ENCODE measurements around the gene SLC16A10.
"Not testable (repeated sequence)": the region's sequence is repeated elsewhere in the genome, so short reads cannot be mapped to it uniquely, and the experiment has no call there.

Gene SLC16A10

DNA sequence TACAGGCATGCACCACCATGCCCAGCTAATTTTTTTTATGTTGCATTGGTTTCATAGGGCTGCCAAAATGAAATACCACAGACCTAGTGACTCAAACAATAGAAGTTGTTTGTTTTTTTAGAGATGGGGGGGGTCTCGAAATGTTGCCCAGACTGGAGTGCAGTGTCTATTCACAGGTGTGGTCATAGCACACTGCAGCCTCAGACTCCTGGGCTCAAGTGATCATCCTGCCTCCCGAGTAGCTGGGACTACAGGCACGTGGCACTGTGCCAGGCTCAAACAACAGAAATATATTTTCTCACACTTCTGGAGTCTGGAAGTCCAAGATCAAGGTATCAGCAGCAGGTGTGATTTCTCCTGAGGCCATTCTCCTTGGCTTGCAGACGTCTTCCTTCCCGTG, 6.6 kb upstream of the SLC16A10 start:
- Mint-ChIP-seq H3K9me3 (no peaks in the 10 kb centered on the region), H3K36me3 (ENCODE audit: low read depth) (no peaks in the 10 kb centered on the region), H3K4me3 (no peak overlapping the region), H3K4me1 (no peaks in the 10 kb centered on the region), H3K27me3 (ENCODE audit: low read depth) (peaks cover 4% of the 10 kb centered on the region), H3K27ac (no peak overlapping the region)
- TF ChIP-seq, protein P1, sequence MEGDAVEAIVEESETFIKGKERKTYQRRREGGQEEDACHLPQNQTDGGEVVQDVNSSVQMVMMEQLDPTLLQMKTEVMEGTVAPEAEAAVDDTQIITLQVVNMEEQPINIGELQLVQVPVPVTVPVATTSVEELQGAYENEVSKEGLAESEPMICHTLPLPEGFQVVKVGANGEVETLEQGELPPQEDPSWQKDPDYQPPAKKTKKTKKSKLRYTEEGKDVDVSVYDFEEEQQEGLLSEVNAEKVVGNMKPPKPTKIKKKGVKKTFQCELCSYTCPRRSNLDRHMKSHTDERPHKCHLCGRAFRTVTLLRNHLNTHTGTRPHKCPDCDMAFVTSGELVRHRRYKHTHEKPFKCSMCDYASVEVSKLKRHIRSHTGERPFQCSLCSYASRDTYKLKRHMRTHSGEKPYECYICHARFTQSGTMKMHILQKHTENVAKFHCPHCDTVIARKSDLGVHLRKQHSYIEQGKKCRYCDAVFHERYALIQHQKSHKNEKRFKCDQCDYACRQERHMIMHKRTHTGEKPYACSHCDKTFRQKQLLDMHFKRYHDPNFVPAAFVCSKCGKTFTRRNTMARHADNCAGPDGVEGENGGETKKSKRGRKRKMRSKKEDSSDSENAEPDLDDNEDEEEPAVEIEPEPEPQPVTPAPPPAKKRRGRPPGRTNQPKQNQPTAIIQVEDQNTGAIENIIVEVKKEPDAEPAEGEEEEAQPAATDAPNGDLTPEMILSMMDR (IDR thresholded peaks at IDR 0.05; ENCODE audit: unreplicated experiment in 3 of 3), result no peak

DNA sequence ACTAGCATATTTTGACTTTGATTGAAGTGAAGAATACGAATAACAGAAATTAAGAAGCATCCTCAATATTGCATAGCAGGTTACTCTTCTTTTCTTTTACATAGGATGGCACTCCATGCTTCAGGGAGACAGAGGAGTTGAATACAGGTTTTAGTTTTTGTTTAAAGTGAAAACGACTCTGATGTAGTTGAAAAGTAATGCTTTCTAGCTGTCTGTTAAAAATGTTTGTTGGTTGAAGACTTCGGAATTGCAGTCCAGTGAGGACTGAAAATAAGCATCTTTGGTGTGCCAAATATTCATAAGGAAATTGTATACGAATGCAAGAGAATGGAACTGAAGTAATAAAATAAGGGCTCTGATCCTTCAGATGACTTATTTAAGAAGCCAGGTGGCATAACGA, 618 bp upstream of the SLC16A10 start:
- peak overlapping the region; percentile 77 to 91 (median 86) for H3K4me3 Mint-ChIP-seq
- H3K9me3 Mint-ChIP-seq, result no peaks in the 10 kb centered on the region
- H3K27me3 Mint-ChIP-seq (ENCODE audit: low read depth), result peaks cover 47% of the 10 kb centered on the region
- no peaks in the 10 kb centered on the region for H3K36me3 Mint-ChIP-seq (ENCODE audit: low read depth)
- peaks cover 16% of the 10 kb centered on the region for H3K4me1 Mint-ChIP-seq
- peak overlapping the region in 1 of 3 experiments; percentile 27 for H3K27ac Mint-ChIP-seq
- TF ChIP-seq, protein P1 (IDR thresholded peaks at IDR 0.05; ENCODE audit: unreplicated experiment in 3 of 3), result no peak

DNA sequence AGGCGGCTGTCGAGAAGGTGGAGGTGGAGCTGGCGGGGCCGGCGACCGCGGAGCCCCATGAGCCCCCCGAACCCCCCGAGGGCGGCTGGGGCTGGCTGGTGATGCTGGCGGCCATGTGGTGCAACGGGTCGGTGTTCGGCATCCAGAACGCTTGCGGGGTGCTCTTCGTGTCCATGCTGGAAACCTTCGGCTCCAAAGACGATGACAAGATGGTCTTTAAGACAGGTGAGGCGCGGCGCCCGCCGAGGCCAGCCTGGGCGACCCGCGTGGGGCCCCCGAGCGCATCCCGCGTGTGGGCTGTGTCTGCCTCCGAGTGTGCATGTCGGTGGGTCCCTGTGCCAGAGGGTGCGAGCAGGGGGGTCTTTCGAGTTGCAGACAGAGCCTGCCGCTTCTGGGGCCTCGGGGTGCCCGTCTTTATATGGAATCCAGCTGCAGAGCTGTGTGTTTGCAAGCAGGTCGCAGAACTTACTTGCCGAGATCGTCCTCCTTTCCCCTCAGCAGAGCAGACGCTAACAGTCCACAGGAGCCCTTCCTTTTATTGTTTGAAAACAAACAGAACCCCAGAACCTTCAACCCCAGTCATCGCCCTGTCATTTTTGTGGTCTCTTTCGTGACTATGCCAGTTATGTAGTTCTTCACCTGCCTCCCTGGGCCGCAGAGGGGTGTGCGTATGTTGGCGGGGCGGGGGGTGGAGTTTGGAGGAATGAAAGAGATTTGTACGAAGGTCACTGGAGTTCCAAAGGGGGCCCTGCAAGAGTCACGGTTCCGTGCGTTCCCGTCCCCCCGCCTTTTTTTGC, 766 bp downstream of the SLC16A10 start:
- Mint-ChIP-seq H3K4me1 (peaks cover 16% of the 10 kb centered on the region), H3K36me3 (ENCODE audit: low read depth) (no peaks in the 10 kb centered on the region), H3K9me3 (no peaks in the 10 kb centered on the region), H3K4me3 (peak overlapping the region; percentile 83 to 95 (median 90)), H3K27ac (peak overlapping the region in 2 of 3 experiments; percentile 20 to 43), H3K27me3 (ENCODE audit: low read depth) (peaks cover 49% of the 10 kb centered on the region)
- TF ChIP-seq, protein P1 (IDR thresholded peaks at IDR 0.05; ENCODE audit: unreplicated experiment in 3 of 3), result no peak

- Mint-ChIP-seq H3K4me3 (peak overlapping the region; percentile 83 to 95 (median 90)), H3K27me3 (ENCODE audit: low read depth) (peaks cover 49% of the 10 kb centered on the region), H3K9me3 (no peaks in the 10 kb centered on the region), H3K27ac (peak overlapping the region in 2 of 3 experiments; percentile 20 to 43), H3K4me1 (peaks cover 16% of the 10 kb centered on the region), H3K36me3 (ENCODE audit: low read depth) (no peaks in the 10 kb centered on the region)
- TF ChIP-seq, protein P1 (IDR thresholded peaks at IDR 0.05; ENCODE audit: unreplicated experiment in 3 of 3), result no peak
These were observed 1.3 kb downstream of the SLC16A10 start for GRCh38 chr6:111088668-111089003.

DNA sequence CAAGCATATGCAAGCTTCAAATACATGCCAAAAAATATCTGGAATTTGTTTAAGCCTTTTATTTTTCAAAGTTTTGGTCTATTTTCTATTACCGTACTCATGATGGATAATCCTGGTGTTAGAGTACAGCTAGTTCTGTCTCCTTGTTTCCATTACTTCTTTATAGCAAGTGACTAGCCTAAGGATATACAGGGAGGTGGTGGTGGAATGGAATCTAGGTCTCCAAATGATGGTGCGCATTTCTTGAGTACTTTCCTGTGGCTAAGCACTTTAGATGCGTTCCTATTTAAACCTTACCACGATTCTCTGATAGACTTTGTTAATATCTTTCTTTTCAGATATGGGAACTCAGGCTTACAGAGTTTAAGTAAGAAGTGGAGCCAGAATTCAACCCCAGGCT, 3.5 kb downstream of the SLC16A10 start:
- Mint-ChIP-seq H3K27ac (no peak overlapping the region), H3K27me3 (ENCODE audit: low read depth) (peaks cover 48% of the 10 kb centered on the region), H3K9me3 (peaks cover 3% of the 10 kb centered on the region), H3K4me1 (peaks cover 16% of the 10 kb centered on the region), H3K36me3 (ENCODE audit: low read depth) (no peaks in the 10 kb centered on the region), H3K4me3 (peak overlapping the region in 1 of 3 experiments; percentile 24)
- TF ChIP-seq, protein P1 (IDR thresholded peaks at IDR 0.05; ENCODE audit: unreplicated experiment in 3 of 3), result no peak

- Mint-ChIP-seq H3K36me3 (ENCODE audit: low read depth) (no peaks in the 10 kb centered on the region), H3K27ac (no peak overlapping the region)
These were observed 4.7 kb downstream of the SLC16A10 start for GRCh38 chr6:111091987-111092386.

DNA sequence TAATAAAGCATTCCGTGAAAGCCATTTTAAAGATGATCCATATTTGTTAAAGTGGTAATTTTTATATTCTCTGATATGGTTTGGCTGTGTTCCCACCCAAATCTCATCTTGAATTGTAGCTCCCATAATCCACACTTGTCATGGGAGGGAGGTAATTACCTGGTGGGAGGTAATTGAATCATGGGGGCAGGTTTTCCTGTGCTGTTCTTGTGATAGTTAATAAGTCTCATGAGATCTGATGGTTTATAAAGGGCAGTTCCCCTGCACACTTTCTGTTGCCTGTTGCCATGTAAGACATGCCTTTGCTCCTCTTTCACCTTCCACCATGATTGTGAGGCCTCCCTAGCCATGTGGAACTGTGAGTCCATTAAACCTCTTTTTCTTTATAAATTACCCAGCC, 8.2 kb downstream of the SLC16A10 start:
- H3K4me3 Mint-ChIP-seq, result not testable (repeated sequence)

More at GRCh38 chr6:111091987-111092386, 4.7 kb downstream of the SLC16A10 start:
- Mint-ChIP-seq H3K4me1 (peaks cover 10% of the 10 kb centered on the region), H3K9me3 (peaks cover 3% of the 10 kb centered on the region), H3K27me3 (ENCODE audit: low read depth) (peaks cover 36% of the 10 kb centered on the region), H3K4me3 (peak overlapping the region in 1 of 3 experiments; percentile 18)
- TF ChIP-seq, protein P1 (IDR thresholded peaks at IDR 0.05; ENCODE audit: unreplicated experiment in 3 of 3), result no peak

More for the DNA sequence above, 8.2 kb downstream of the SLC16A10 start:
- not testable (repeated sequence) for H3K4me1 Mint-ChIP-seq; H3K9me3 Mint-ChIP-seq; H3K27ac Mint-ChIP-seq; H3K36me3 Mint-ChIP-seq (ENCODE audit: low read depth)
- H3K27me3 Mint-ChIP-seq (ENCODE audit: low read depth), result peaks cover 13% of the 10 kb centered on the region

Measured in nephron (organoid).